ENCODE data around the gene TMEM183A.

TMEM183A gene

GRCh38 chr1:203049576-203050180 is 42.5 kb downstream of the TMEM183A start:
- no peaks in the 10 kb centered on the region for H3K36me3 ChIP-seq (ENCODE audit: insufficient read depth, low read length)
- H3K4me1 ChIP-seq (ENCODE audit: insufficient read depth, low read length, severe bottlenecking) = no peaks in the 10 kb centered on the region
- TF ChIP-seq, protein P1, sequence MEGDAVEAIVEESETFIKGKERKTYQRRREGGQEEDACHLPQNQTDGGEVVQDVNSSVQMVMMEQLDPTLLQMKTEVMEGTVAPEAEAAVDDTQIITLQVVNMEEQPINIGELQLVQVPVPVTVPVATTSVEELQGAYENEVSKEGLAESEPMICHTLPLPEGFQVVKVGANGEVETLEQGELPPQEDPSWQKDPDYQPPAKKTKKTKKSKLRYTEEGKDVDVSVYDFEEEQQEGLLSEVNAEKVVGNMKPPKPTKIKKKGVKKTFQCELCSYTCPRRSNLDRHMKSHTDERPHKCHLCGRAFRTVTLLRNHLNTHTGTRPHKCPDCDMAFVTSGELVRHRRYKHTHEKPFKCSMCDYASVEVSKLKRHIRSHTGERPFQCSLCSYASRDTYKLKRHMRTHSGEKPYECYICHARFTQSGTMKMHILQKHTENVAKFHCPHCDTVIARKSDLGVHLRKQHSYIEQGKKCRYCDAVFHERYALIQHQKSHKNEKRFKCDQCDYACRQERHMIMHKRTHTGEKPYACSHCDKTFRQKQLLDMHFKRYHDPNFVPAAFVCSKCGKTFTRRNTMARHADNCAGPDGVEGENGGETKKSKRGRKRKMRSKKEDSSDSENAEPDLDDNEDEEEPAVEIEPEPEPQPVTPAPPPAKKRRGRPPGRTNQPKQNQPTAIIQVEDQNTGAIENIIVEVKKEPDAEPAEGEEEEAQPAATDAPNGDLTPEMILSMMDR (IDR thresholded peaks at IDR 0.05; ENCODE audit: low read length) = no peak
- TF ChIP-seq EZH2 (IDR thresholded peaks at IDR 0.05; ENCODE audit: borderline replicate concordance, low read length) = no peak
- no peak overlapping the region for H3K9ac ChIP-seq (ENCODE audit: low read length)
- H3K4me3 ChIP-seq (ENCODE audit: low read depth, low read length, poor library complexity, severe bottlenecking) = no peak overlapping the region
- H3K4me2 ChIP-seq (ENCODE audit: low read length) = no peak overlapping the region
- peaks cover 3% of the 10 kb centered on the region; the same call in 1 of the 2 replicates for H3K27me3 ChIP-seq (ENCODE audit: insufficient read depth, low read length)
- H4K20me1 ChIP-seq (ENCODE audit: insufficient read depth, low read length) = no peaks in the 10 kb centered on the region
- H3K9me3 ChIP-seq (ENCODE audit: low read length) = no peaks in the 10 kb centered on the region
- H3F3A ChIP-seq (ENCODE audit: insufficient read depth, low read length) = no peaks in the 10 kb centered on the region
- H3K27ac ChIP-seq (ENCODE audit: low read depth, low read length, poor library complexity, severe bottlenecking) = no peak overlapping the region
- H3K79me2 ChIP-seq (ENCODE audit: insufficient read depth, low read length) = no peaks in the 10 kb centered on the region
- H2AFZ ChIP-seq (ENCODE audit: low read length) = no peak overlapping the region
- no peaks in the 10 kb centered on the region for H3K9me2 ChIP-seq (ENCODE audit: low read depth, low read length)

DNA sequence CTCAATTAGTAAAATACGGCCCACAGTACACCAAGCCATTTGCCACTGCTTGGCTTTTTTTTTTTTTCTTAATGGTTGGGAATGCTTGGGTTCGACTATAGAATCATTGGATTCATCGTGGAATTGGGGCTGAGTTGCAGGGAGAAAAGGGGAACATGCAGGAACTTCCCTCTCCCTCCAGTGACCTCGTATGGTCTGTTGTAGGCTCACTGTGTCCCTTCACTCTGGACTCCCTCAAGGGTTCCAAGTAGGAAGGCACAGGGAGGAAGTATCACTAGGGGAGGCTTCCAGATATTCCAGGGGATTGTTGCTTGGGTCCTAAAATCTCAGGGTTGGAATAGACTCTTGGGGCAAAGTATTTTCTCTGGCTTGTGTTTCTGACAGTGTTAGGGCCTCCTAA is 43.7 kb downstream of the TMEM183A start:
- H3K27me3 ChIP-seq (ENCODE audit: insufficient read depth, low read length) = 0 out of 2 replicates have a peak, but pooled peaks cover 3% of the 10 kb centered on the region
- no peak overlapping the region for H3K4me3 ChIP-seq (ENCODE audit: low read depth, low read length, poor library complexity, severe bottlenecking)
- H3K9ac ChIP-seq (ENCODE audit: low read length) = no peak overlapping the region
- H3K9me3 ChIP-seq (ENCODE audit: low read length) = no peaks in the 10 kb centered on the region
- no peaks in the 10 kb centered on the region for H3K9me2 ChIP-seq (ENCODE audit: low read depth, low read length)
- no peak for TF ChIP-seq EZH2 (IDR thresholded peaks at IDR 0.05; ENCODE audit: borderline replicate concordance, low read length)
- TF ChIP-seq, protein P1 (IDR thresholded peaks at IDR 0.05; ENCODE audit: low read length) = no peak
- no peak overlapping the region for H3K27ac ChIP-seq (ENCODE audit: low read depth, low read length, poor library complexity, severe bottlenecking)
- H3K4me1 ChIP-seq (ENCODE audit: insufficient read depth, low read length, severe bottlenecking) = no peaks in the 10 kb centered on the region
- H3K79me2 ChIP-seq (ENCODE audit: insufficient read depth, low read length) = no peaks in the 10 kb centered on the region
- H3K36me3 ChIP-seq (ENCODE audit: insufficient read depth, low read length) = no peaks in the 10 kb centered on the region
- no peak overlapping the region for H2AFZ ChIP-seq (ENCODE audit: low read length)
- no peaks in the 10 kb centered on the region for H3F3A ChIP-seq (ENCODE audit: insufficient read depth, low read length)
- H4K20me1 ChIP-seq (ENCODE audit: insufficient read depth, low read length) = no peaks in the 10 kb centered on the region
- H3K4me2 ChIP-seq (ENCODE audit: low read length) = no peak overlapping the region

DNA sequence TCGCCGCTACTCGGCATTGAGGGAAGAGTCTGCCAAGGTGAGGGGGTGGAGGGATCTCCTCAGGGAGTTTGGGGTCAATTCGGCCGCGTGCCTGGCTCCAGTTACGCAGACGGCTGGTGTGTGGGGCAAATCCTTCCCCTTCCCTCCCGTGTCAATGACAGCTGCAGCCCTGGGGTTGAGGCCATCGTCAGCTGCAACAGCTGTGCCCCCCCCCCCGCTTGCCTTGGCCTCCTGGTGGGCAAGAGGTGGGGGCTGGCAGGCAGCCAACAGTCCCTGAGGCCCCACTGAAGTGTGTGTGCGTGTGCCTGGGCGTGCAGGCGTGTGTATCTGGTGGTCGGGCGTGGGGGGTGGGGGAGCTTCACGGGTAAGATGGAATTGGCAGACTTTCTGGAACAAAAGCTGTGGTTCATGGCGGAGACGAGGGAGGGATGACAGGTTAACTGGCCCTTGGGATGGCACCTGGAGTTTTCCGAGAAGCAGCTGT is 44.7 kb downstream of the TMEM183A start:
- Histone ChIP-seq H3K4me3 (ENCODE audit: low read depth, low read length, poor library complexity, severe bottlenecking) (no peak overlapping the region), H3K36me3 (ENCODE audit: insufficient read depth, low read length) (no peaks in the 10 kb centered on the region), H3K27ac (ENCODE audit: low read depth, low read length, poor library complexity, severe bottlenecking) (no peak overlapping the region), H3K9me3 (ENCODE audit: low read length) (no peaks in the 10 kb centered on the region), H3K9ac (ENCODE audit: low read length) (no peak overlapping the region), H2AFZ (ENCODE audit: low read length) (no peak overlapping the region), H4K20me1 (ENCODE audit: insufficient read depth, low read length) (no peaks in the 10 kb centered on the region), H3K4me1 (ENCODE audit: insufficient read depth, low read length, severe bottlenecking) (no peaks in the 10 kb centered on the region), H3K4me2 (ENCODE audit: low read length) (no peak overlapping the region), H3K9me2 (ENCODE audit: low read depth, low read length) (no peaks in the 10 kb centered on the region), H3K79me2 (ENCODE audit: insufficient read depth, low read length) (no peaks in the 10 kb centered on the region), H3K27me3 (ENCODE audit: insufficient read depth, low read length) (peaks cover 3% of the 10 kb centered on the region; the same call in 1 of the 2 replicates), H3F3A (ENCODE audit: insufficient read depth, low read length) (no peaks in the 10 kb centered on the region)
- TF ChIP-seq, protein P1 (IDR thresholded peaks at IDR 0.05; ENCODE audit: low read length) = no peak
- no peak for TF ChIP-seq EZH2 (IDR thresholded peaks at IDR 0.05; ENCODE audit: borderline replicate concordance, low read length)
